CD14-positive monocyte (primary cell): ENCODE results near the gene FLNA. TPM values are rescaled to one million over a fixed set of nuclear protein-coding genes. Genes with fewer than 3 reads are reported as not detected.
A peak's percentile ranks its signal among the peaks of the same experiment; 100 is the strongest.
"Not testable (repeated sequence)": the region's sequence is repeated elsewhere in the genome, so short reads cannot be mapped to it uniquely, and the experiment has no call there.

ENCODE experiments used
- DNase-seq, 3 donors: peaks; one replicate each; pipeline ENCODE4 v3.0.0-alpha.2; 2011 to 2022
- H2AFZ ChIP-seq: 2 replicates; pipeline ENCODE4 v1.6.0; 2012; ENCODE audit warnings: mild to moderate bottlenecking, low read depth, low read length, inconsistent platforms; ENCODE audit not compliant: insufficient read depth, poor library complexity, severe bottlenecking
- H3K27ac ChIP-seq, 2 donors: 1 replicate in 1 of 2; 2 replicates in 1 of 2; pipeline ENCODE4 v1.5.1; 2012 to 2013; ENCODE audit warnings: low read length in 2 of 2, control low read depth in 1 of 2, inconsistent platforms in 1 of 2, low read depth in 1 of 2, mild to moderate bottlenecking in 1 of 2
- H3K27me3 ChIP-seq, 2 donors: one replicate each; pipeline versions ENCODE4 v1.6.0 to v1.6.1; 2011 to 2013; ENCODE audit warnings: low read length in 2 of 2; ENCODE audit not compliant: control insufficient read depth in 2 of 2, insufficient read depth in 2 of 2
- H3K36me3 ChIP-seq, 2 donors: replicated peaks in 1 of 2; 1 replicate in 1 of 2; 2 replicates in 1 of 2; pipeline versions ENCODE4 v1.5.1 to v1.6.1; 2012 to 2013; ENCODE audit warnings: low read length in 2 of 2, control low read depth in 1 of 2, inconsistent platforms in 1 of 2, mild to moderate bottlenecking in 1 of 2; ENCODE audit not compliant: insufficient read depth in 2 of 2, control insufficient read depth in 1 of 2
- H3K4me1 ChIP-seq, 2 donors: 1 replicate in 1 of 2; 2 replicates in 1 of 2; pipeline versions ENCODE4 v1.5.1 to v1.6.1; 2012 to 2013; ENCODE audit warnings: low read length in 2 of 2, control low read depth in 1 of 2, inconsistent platforms in 1 of 2, mild to moderate bottlenecking in 1 of 2, moderate library complexity in 1 of 2; ENCODE audit not compliant: insufficient read depth in 2 of 2, control insufficient read depth in 1 of 2
- H3K4me2 ChIP-seq: replicated peaks from 2 replicates; pipeline ENCODE3; 2012; ENCODE audit warnings: low read length, moderate library complexity, mild to moderate bottlenecking; ENCODE audit not compliant: poor library complexity, severe bottlenecking; ENCODE audit errors: extremely low read depth
- H3K4me3 ChIP-seq, 3 experiments: fragments of 200-600 bp in 1 of 3; sonication (generic) in 1 of 3; replicated peaks in 1 of 3; 1 replicate in 2 of 3; 2 replicates in 1 of 3; pipeline ENCODE4 v1.5.1; 2011 to 2013; ENCODE audit warnings: low read length in 3 of 3, mild to moderate bottlenecking in 3 of 3, control low read depth in 2 of 3, low read depth in 2 of 3, inconsistent platforms in 1 of 3, moderate library complexity in 1 of 3
- H3K79me2 ChIP-seq: 2 replicates; pipeline ENCODE4 v1.6.0; 2012; ENCODE audit warnings: mild to moderate bottlenecking, control low read depth, inconsistent platforms, low read length, moderate library complexity; ENCODE audit not compliant: insufficient read depth
- H3K9ac ChIP-seq: 2 replicates; pipeline ENCODE4 v1.6.0; 2017; ENCODE audit warnings: low read length, mild to moderate bottlenecking; ENCODE audit not compliant: insufficient read depth, poor library complexity, severe bottlenecking
- H3K9me3 ChIP-seq, 2 donors: replicated peaks in 1 of 2; 1 replicate in 1 of 2; 2 replicates in 1 of 2; pipeline versions ENCODE4 v1.5.1 to v1.6.1; 2012 to 2013; ENCODE audit warnings: low read length in 2 of 2, control low read depth in 1 of 2; ENCODE audit not compliant: control insufficient read depth in 1 of 2, insufficient read depth in 1 of 2
- H4K20me1 ChIP-seq: 2 replicates; pipeline ENCODE4 v1.6.0; 2012; ENCODE audit warnings: mild to moderate bottlenecking, low read length, control low read depth, moderate library complexity; ENCODE audit not compliant: insufficient read depth
- H3K27ac Mint-ChIP-seq, 7 donors: one replicate each; pipeline ENCODE4 v1.8.0; 2020; ENCODE audit warnings: mild to moderate bottlenecking in 7 of 7, mixed read lengths in 7 of 7, moderate library complexity in 6 of 7, inconsistent platforms in 2 of 7
- H3K27me3 Mint-ChIP-seq, 3 donors: one replicate each; pipeline ENCODE4 v1.8.0; 2021 to 2022; ENCODE audit warnings: low read depth in 3 of 3, mild to moderate bottlenecking in 3 of 3, mixed read lengths in 3 of 3, moderate library complexity in 3 of 3, inconsistent platforms in 1 of 3
- H3K36me3 Mint-ChIP-seq, 2 donors: one replicate each; pipeline ENCODE4 v1.8.0; 2020; ENCODE audit warnings: mixed read lengths in 2 of 2, inconsistent platforms in 1 of 2, mild to moderate bottlenecking in 1 of 2
- H3K4me1 Mint-ChIP-seq: one replicate; pipeline ENCODE4 v1.8.0; 2020; ENCODE audit warnings: mild to moderate bottlenecking, mixed read lengths
- H3K4me3 Mint-ChIP-seq, 2 donors: one replicate each; pipeline ENCODE4 v1.8.0; 2020; ENCODE audit warnings: mild to moderate bottlenecking in 2 of 2, mixed read lengths in 2 of 2, moderate library complexity in 1 of 2
- H3K9me3 Mint-ChIP-seq, 7 donors: one replicate each; pipeline ENCODE4 v1.8.0; 2020 to 2022; ENCODE audit warnings: mixed read lengths in 7 of 7, mild to moderate bottlenecking in 6 of 7, moderate library complexity in 6 of 7, inconsistent platforms in 2 of 7
- CTCF ChIP-seq: fragments of 200-600 bp; IDR thresholded peaks from one replicate; pipeline ENCODE4 v1.8.0; 2022; ENCODE audit warnings: antibody characterized with exemption, mild to moderate bottlenecking
- WGBS: methylation state at CpG from one replicate; pipeline ENCODE4 v1.1.5; 2013; ENCODE audit warnings: missing lambda C conversion rate; ENCODE audit not compliant: insufficient coverage; 5-methylcytosine and 5-hydroxymethylcytosine counted together
- intact Hi-C, 2 donors: fragments of 100-400 bp; cut with micrococcal nuclease; formaldehyde crosslinking; loops; one replicate each; pipeline versions ENCODE4 v1.15.0 to v1.15.1; 2023
- polyA plus RNA-seq, 3 donors: library from polyadenylated mRNA; depleted of rRNA in 1 of 3; unstranded in 2 of 3; stranded (reverse) in 1 of 3; fragments of 300-500 nt in 2 of 3; fragments of >200 nt in 1 of 3; fragmentation: Illumina TruSeq in 2 of 3; gene quantifications; 1 replicate in 2 of 3; 2 replicates in 1 of 3; pipeline ENCODE4 v1.2.3, GENCODE V29; 2012 to 2021

FLNA gene
- polyA plus RNA-seq, 3 donors, result 111 to 874 (median 219) TPM

- H2AFZ ChIP-seq, result no peak overlapping the region
- no peak for DNase-seq
These were observed 69.6 kb downstream of the FLNA start for GRCh38 chrX:154304846-154305245.

GRCh38 chrX:154303476-154303875 is 71.0 kb downstream of the FLNA start:
- intact Hi-C loops, result no loop called here
- TF ChIP-seq CTCF, result no peak
- Mint-ChIP-seq H3K4me1 (peaks cover 49% of the 10 kb centered on the region), H3K27ac (no peak overlapping the region), H3K36me3 (peaks cover 0 to 4% of the 10 kb centered on the region in 2 donors), H3K27me3 (peaks cover 0 to 15% (median 0%) of the 10 kb centered on the region in 3 donors), H3K4me3 (no peak overlapping the region), H3K9me3 (peaks cover 0 to 2% (median 0%) of the 10 kb centered on the region in 7 donors)
- H3K4me2 ChIP-seq, result no peak overlapping the region
- WGBS, result no CpG with 5 or more reads among the region's 8 CpGs
- no peaks in the 10 kb centered on the region for H3K27me3 ChIP-seq
- H3K9ac ChIP-seq, result no peak overlapping the region
- H4K20me1 ChIP-seq, result no peaks in the 10 kb centered on the region
- no peak overlapping the region for H3K27ac ChIP-seq
- no peaks in the 10 kb centered on the region for H3K79me2 ChIP-seq
- no peak overlapping the region for H2AFZ ChIP-seq
- no peaks in the 10 kb centered on the region for H3K36me3 ChIP-seq
- H3K9me3 ChIP-seq, result no peaks in the 10 kb centered on the region
- no peak for DNase-seq
- H3K4me3 ChIP-seq, result no peak overlapping the region
- H3K4me1 ChIP-seq, result peaks cover 39 to 44% of the 10 kb centered on the region in 2 donors

More at GRCh38 chrX:154304846-154305245, 69.6 kb downstream of the FLNA start:
- H3K9ac ChIP-seq, result no peak overlapping the region
- Mint-ChIP-seq H3K4me1 (peaks cover 56% of the 10 kb centered on the region), H3K9me3 (peaks cover 0 to 2% (median 0%) of the 10 kb centered on the region in 7 donors), H3K27ac (peak overlapping the region in 4 of 7 donors; percentile 24 to 92 (median 75)), H3K4me3 (no peak overlapping the region), H3K36me3 (peaks cover 0 to 4% of the 10 kb centered on the region in 2 donors), H3K27me3 (peaks cover 0 to 22% (median 0%) of the 10 kb centered on the region in 3 donors)
- H3K4me2 ChIP-seq, result no peak overlapping the region
- H3K9me3 ChIP-seq, result no peaks in the 10 kb centered on the region
- no peaks in the 10 kb centered on the region for H3K36me3 ChIP-seq
- TF ChIP-seq CTCF, result no peak
- no peaks in the 10 kb centered on the region for H4K20me1 ChIP-seq
- no peak overlapping the region for H3K27ac ChIP-seq
- no peak overlapping the region for H3K4me3 ChIP-seq
- H3K79me2 ChIP-seq, result no peaks in the 10 kb centered on the region
- H3K27me3 ChIP-seq, result no peaks in the 10 kb centered on the region
- intact Hi-C loops, result no loop called here
- H3K4me1 ChIP-seq, result peaks cover 42 to 45% of the 10 kb centered on the region in 2 donors
- 92% methylated on average over 7 of the region's 10 CpGs for WGBS

GRCh38 chrX:154302998-154303397 is 71.4 kb downstream of the FLNA start:
- H3K79me2 ChIP-seq, H3K27me3 ChIP-seq, H3K9me3 Mint-ChIP-seq, H3K9me3 ChIP-seq, H3K4me3 Mint-ChIP-seq, H3K27ac Mint-ChIP-seq, DNase-seq, H2AFZ ChIP-seq, H3K4me2 ChIP-seq, H3K27ac ChIP-seq, intact Hi-C loops, H3K36me3 Mint-ChIP-seq, H3K36me3 ChIP-seq, H3K4me3 ChIP-seq, H3K9ac ChIP-seq, H4K20me1 ChIP-seq: not testable (repeated sequence)
- H3K4me1 ChIP-seq, result peaks cover 38 to 44% of the 10 kb centered on the region in 2 donors
- H3K4me1 Mint-ChIP-seq, result peaks cover 48% of the 10 kb centered on the region
- WGBS, result no CpG with 5 or more reads among the region's 7 CpGs
- H3K27me3 Mint-ChIP-seq, result peaks cover 0 to 18% (median 0%) of the 10 kb centered on the region in 3 donors
